NCI-H128 (cell line): ENCODE results near the gene SDK1.
A peak's percentile ranks its signal among the peaks of the same experiment; 100 is the strongest.
"Not testable (repeated sequence)": the region's sequence is repeated elsewhere in the genome, so short reads cannot be mapped to it uniquely, and the experiment has no call there.

Source experiments
- DNase-seq: peaks from one replicate; lab custom pipeline; 2025; ENCODE audit not compliant: unreplicated experiment; lab: John Stamatoyannopoulos, UW

SDK1 gene

DNA sequence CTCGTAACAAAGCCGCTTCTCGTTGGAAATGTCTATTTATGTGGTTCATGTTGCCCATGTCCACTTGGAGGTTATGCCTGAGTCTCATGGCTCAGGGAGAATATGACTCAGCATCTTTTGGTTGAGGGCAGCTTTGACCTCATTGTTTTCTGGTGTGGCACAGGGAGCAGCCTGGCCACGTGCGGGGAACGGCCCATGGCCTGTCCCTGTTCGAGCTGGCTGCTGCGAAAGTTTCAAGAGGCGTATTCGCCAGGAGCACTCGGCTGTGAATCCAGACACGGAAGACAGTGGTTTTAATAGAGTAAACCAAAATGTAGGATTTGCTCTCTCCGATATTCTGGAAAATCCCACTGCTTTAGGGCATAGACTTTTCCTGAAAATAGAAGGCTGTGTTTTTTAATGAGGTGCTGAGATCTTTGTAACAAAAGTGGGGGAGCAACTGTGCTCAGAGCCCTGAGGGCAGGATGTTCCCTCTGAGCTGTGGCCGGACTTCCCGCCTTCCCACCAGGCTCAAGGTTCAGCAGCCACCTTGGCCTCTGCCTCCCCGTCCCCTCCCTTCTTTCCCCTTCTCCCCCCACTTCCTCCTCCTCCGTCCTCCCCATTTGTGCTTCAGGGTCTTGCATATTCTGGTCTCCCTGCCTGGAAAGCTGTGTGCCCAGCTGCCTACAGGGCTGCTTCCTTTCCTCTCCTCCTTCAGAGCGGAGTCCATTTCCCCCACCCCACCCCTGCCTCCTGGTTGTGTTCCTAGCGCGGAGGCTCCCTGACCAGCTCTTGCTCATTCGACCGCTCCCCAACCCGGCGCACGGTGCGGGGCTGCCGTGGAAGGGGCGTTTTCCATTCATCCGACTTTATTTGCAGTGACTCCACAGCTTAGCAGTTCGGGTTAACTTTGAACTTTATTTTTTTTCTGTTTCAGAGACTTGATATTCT is 642.0 kb downstream of the SDK1 start:
- DNase-seq, result no peak

DNA sequence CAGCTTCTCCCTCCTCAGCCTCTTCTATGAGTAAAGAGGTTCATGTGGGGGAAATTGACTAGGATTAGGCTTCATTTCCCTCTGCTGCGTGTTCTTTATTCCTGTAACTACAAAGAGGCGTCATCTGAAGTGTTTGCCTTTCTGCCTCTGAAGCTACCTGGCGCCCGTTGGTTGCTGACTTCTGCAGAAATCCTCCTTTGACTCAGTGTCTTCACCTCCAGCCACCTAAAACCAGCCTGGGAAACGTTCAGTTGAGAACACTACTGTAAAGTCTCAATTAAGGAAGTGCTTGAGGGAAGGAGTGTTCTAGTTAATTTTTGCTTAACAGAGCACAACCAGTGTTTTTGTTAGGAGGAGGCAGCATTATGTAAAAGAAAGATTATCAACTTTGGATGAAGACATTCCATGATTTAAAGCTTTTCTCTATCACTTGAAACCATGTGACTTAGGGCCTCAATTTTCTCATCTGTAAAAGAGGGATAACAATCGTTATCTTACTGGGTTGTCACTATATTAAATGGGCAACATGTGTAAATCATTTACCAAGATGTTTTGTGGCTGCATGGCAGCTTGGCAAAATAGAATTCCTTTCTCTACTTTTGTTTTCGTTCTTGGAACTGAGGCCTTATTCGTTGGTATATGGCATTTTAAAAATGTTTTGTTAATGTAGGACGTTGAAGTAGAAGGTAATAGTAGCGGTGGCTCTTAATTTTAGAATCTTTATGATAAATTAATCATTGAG is 642.9 kb downstream of the SDK1 start:
- DNase-seq, result no peak

DNA sequence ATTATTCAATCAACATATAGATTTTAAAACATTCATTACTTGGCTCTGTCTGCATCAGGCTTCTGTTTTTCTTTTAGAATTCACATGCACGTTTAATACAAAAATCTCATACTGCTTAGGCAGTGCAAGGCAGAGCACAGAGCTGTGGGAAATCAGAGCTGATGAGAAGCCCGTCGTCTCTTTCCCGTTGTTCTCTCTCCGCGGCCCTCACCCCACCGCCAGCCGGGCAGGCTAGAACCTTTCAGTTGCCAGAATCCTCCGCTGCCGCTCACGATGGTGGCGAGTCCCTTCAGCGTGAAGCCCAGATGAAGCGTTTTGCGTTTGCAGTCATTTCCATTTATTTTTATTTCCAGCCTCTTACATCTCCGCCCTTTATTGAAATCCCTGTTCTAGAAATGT is 648.2 kb downstream of the SDK1 start:
- DNase-seq, result no peak

- no peak for DNase-seq
Observed at GRCh38 chr7:3950249-3950648, 649.2 kb downstream of the SDK1 start.

DNA sequence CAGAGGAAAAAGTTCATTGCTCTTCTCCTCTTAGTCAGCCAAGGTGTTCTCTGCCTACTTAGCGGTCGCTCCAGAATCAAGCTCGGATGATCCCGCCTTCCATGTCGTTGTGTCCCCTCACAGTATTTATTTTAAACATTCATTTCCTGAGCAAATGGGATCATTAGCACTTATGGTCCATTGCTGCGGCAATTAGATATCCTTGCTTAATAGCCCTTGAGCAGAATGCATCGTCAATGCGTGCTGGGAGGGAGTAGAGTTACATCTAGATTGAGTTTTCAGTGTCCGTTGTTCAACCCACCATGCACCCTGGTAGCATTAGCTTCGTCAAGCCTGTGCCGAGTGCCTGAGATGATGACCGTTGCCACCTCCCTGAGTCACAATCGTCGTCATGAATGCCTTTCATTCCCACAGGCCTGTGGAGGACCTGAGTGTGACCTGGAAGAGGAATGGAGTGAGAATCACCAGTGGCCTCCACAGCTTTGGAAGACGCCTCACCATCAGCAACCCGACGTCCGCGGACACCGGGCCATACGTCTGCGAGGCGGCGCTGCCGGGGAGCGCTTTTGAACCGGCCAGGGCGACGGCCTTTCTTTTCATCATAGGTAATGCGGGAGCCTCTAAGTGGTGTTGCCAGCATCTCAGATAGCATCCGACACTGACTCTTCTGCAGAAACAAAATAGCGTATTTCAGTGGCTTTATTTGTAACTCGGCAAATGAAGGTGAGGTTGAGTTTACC is 650.4 kb downstream of the SDK1 start:
- no peak for DNase-seq

- DNase-seq, result no peak
Observed at GRCh38 chr7:3953133-3953532, 652.1 kb downstream of the SDK1 start.

- no peak for DNase-seq
Observed at GRCh38 chr7:3953946-3954345, 652.9 kb downstream of the SDK1 start.

DNA sequence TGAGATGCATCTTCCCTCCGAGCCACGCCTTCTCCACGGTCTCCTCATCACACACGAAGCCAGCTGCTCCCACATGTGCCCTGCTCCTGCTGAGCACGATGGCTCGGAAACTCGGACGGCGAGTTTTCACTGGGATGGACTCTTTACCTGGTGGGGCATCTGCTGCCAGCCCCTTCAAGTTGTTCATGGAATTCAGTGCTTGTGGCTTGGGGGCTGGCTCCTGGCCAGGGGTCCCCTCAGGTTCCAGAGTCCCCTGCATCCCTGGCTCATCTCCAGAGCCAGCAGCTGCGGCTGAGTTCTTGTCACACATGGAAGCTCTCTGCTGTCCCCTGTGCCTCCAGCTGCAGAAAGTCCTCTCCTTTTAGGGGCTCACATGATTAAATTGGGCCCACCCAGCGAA is 654.0 kb downstream of the SDK1 start:
- DNase-seq, result no peak

- peak; percentile 42 for DNase-seq
Observed at GRCh38 chr7:3955751-3956696, 655.0 kb downstream of the SDK1 start.

DNA sequence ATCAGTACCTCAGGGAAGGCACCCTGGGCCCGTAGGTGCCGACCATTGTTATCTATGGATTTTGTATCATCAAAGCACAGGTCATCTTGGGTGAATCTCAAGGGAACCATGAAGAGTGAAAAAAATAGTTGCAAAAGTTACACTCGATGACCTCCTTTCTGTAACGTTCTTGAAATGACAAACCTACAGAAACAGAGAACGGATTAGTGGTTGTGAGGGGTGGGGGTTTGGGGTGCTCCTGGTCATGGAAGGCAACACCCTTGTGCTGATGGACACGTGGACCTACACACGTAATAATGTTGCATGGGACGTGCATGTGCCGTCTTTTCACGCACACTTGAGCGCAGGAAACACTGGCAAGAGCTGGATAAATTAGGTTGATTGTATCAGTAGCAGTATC is 655.9 kb downstream of the SDK1 start:
- DNase-seq, result no peak

DNA sequence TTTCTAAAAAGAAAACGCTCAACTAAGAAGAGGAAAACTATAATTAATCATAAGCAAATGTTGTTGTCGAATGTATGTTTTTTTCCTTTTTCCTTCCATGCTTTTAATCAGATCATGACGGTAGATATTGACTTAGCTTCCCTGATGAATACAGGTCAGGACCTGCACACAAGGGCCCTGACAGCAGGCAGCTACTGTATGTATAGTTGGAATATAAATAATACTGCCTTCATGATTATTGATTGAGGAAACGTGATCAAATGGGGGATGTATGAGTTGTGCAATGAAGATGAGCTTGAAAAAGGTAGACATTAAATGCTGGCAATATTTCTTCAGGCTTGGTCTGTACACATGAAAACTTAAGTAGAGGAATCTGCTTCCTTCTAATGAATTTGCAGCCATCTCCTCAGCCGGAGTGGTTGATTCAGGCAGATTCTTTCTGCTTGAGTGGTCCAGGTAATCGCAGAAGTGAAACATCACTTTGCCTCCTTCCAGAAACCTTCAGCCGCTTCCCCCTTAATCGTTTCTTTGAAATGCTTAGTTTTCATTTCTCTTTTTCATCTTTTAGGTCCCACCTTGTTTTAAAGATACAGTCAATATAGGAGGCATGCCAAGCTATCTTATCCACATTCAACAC is 656.5 kb downstream of the SDK1 start:
- no peak for DNase-seq

- no peak for DNase-seq
Observed at GRCh38 chr7:3958109-3958483, 657.0 kb downstream of the SDK1 start.

DNA sequence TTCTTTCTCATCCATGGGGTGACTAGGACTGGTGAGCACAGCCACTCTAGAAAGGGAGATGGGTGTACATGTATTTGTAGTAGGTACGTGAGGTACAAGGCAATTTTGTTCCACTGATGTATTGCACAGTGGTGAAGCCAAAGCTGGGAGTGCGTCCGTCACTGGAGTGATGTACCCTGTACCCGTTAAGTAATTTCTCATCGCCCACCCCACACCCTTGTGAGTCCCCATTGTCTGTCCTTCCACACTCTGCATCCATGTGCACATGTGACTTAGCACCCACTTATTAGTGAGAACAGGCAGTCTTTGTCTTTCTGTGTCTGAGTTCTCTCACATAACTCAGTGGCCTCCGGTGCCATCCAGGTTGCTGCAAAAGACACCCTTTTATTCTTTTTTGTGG is 658.3 kb downstream of the SDK1 start:
- no peak for DNase-seq

- DNase-seq, result no peak
Observed at GRCh38 chr7:3960050-3960763, 659.2 kb downstream of the SDK1 start.

DNA sequence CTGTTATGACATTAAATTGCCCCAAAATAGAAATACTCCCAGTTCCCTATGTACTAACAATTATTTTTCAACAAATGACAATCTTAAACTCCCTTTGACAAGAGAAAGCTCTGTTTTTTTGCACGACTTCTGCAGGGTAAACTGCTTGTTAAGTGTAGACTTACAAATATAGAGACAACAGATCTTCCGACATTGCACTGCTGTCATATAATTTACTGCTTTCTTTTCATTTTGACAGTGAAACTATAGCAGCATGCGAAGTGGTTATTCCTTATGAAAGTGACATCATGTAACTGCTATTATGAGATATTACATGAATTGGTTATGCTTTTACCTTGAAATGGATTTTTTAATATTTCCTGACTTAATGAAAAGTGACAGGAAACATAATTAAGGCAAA is 659.9 kb downstream of the SDK1 start:
- DNase-seq, result no peak

DNA sequence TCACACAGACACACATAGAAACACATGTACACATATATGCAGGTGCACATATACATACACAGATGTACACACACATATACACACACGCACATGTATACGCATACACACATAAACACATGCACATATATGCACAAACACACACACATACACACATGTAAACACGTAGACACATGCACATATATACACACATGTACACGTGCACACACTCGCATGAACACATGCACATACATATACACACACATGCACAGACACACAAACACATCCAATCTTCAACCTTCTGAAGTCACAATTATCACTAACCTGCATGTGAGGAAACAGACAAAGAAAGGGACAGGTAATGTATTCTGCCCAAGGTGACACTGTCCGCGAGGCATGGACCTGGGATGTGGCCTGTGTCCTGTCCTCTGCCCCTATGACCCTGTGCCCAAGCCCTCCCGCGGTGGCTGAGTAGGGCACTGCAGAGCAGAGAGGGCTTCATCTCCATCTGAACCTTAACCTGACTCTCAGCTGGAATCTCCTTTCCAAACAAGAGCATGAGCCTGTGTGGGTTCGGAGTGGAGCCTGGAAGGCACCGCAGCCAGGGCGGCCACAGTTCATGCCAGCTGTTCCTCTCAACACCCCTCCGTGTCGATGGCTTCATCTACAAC is 660.9 kb downstream of the SDK1 start:
- no peak for DNase-seq

GRCh38 chr7:3963768-3964167 is 662.7 kb downstream of the SDK1 start:
- DNase-seq, result not testable (repeated sequence)

DNA sequence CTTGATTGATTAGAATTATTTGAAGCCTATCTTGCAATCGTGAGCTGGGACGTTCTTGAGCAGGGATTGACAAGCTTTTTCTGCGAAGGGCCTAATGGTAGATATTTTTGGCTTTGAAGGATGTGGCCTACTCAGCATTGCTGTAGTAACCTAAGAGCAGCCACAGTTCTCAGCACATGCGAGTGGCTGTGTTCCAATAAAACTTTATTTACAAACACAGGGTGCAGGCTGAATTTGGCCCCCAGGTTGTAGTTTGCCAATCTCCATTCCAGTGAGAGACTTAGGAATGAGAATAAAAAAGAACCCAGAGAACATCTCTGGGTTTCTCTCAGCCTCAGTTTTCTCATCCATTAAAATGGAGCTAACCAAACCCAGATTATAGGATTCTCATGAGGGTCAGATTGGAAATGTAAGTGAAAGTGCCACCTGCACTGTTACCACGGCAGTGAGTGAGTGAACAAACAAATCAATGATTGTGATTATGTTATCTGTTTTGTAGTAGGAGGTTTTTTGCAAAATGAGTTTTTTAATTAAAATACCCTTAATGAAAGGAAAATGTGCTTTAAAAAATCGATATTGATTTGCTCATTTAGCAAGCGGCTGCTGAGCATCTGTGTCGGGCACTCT is 664.0 kb downstream of the SDK1 start:
- DNase-seq, result no peak
